LNCaP clone FGC (cell line): ENCODE data around the gene FKBP7.
A peak's percentile ranks its signal among the peaks of the same experiment; 100 is the strongest.

ENCODE experiments used
- DNase-seq: peaks from one replicate; pipeline ENCODE4 v3.0.0-alpha.2; 2011; ENCODE audit warnings: low read depth
- H3K4me3 ChIP-seq: 2 replicates; pipeline ENCODE4 v1.5.1; 2011; ENCODE audit warnings: mild to moderate bottlenecking, low read depth, low read length, control low read depth
- CTCF ChIP-seq: IDR thresholded peaks from 2 replicates; pipeline ENCODE4 v1.5.1; 2012; ENCODE audit warnings: mild to moderate bottlenecking; ENCODE audit not compliant: control insufficient read depth, insufficient read depth; ENCODE audit errors: extremely low read depth

The FKBP7 gene

GRCh38 chr2:178418426-178418825 is 60.0 kb downstream of the FKBP7 start:
- TF ChIP-seq CTCF: no peak
- no peak overlapping the region for H3K4me3 ChIP-seq
- no peak for DNase-seq

- TF ChIP-seq CTCF: no peak
- DNase-seq: no peak
- H3K4me3 ChIP-seq: no peak overlapping the region
These were observed 60.5 kb downstream of the FKBP7 start for GRCh38 chr2:178417916-178418315.

- no peak for DNase-seq
- no peak for TF ChIP-seq CTCF
- no peak overlapping the region for H3K4me3 ChIP-seq
These were observed 62.4 kb downstream of the FKBP7 start for GRCh38 chr2:178415979-178416378.

GRCh38 chr2:178414266-178415247 is 63.8 kb downstream of the FKBP7 start:
- peak; percentile 28 for DNase-seq
- H3K4me3 ChIP-seq: no peak overlapping the region
- peak; percentile 69 for TF ChIP-seq CTCF
